Measurements from ENCODE around the gene MSANTD2. TPM values are rescaled to one million over a fixed set of nuclear protein-coding genes. Genes with fewer than 3 reads are reported as not detected.
A peak's percentile ranks its signal among the peaks of the same experiment; 100 is the strongest.
"Not testable (repeated sequence)": the region's sequence is repeated elsewhere in the genome, so short reads cannot be mapped to it uniquely, and the experiment has no call there.

MSANTD2 gene
- total RNA-seq, 1 donor from 2014 or later = 18.7 TPM

DNA sequence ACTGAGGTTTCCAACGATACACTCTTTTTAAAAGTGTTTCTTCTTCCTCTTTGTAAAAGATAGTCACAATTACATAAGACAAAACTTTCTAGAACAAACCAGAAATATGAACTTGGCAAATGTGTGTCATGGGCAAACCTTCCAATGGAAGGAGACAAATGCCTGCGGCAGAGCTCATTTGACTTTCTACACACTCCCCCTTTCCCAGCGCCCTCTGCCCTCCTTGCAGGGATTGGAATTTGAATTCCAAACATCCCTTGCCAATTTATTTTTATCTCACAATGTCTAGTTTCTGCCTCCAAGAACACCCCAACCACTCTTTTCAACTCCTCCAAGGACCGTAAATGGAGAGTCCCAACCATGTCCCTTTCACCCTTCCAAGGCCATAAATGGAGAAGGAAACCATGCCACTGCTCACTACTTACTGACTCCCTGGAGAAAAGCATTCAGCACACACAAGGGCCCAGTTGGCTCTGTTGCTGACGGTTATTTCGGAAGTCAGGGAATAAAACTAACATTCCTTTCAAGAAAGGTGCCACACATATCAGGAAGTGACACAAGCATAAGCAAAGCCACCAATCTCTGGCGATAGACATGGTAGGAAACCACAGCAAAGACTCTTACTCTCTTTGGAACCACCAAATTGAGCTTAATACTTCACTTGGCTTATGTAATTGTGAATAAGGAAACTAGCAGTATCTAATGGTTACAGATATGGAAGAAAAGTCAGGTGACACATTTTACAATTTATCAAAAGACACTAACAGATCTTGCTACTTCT, 23.2 kb downstream of the MSANTD2 start:
- Mint-ChIP-seq H3K27ac (ENCODE audit: unreplicated experiment) (no peak overlapping the region), H3K4me1 (ENCODE audit: low read depth, unreplicated experiment) (peaks cover 13% of the 10 kb centered on the region), H3K9me3 (ENCODE audit: unreplicated experiment) (no peaks in the 10 kb centered on the region), H3K36me3 (ENCODE audit: low read depth, unreplicated experiment) (peaks cover 11% of the 10 kb centered on the region), H3K27me3 (ENCODE audit: low read depth, unreplicated experiment) (no peaks in the 10 kb centered on the region), H3K4me3 (ENCODE audit: unreplicated experiment) (no peak overlapping the region)
- Histone ChIP-seq H4K20me1 (ENCODE audit: insufficient read depth, low read length) (peaks cover 42% of the 10 kb centered on the region), H3K27me3 (ENCODE audit: insufficient read depth, low read length) (no peaks in the 10 kb centered on the region), H3K36me3 (ENCODE audit: insufficient read depth, low read length) (peaks cover under 1% of the 10 kb centered on the region), H2AFZ (ENCODE audit: low read depth, low read length) (no peak overlapping the region), H3K27ac (ENCODE audit: low read depth, low read length) (no peak overlapping the region), H3K9me3 (ENCODE audit: insufficient read depth, low read depth, low read length) (no peaks in the 10 kb centered on the region), H3K4me2 (ENCODE audit: low read length) (no peak overlapping the region), H3K79me2 (ENCODE audit: insufficient read depth, low read length) (peaks cover 44% of the 10 kb centered on the region), H3K4me1 (ENCODE audit: insufficient read depth, low read length) (no peaks in the 10 kb centered on the region), H3K9ac (ENCODE audit: low read length) (no peak overlapping the region), H3K4me3 (ENCODE audit: insufficient read depth, low read depth, low read length) (no peak overlapping the region)
- FAIRE-seq (no peak), DNase-seq (ENCODE audit: low read depth) (no peak)
- TF ChIP-seq, protein P1, sequence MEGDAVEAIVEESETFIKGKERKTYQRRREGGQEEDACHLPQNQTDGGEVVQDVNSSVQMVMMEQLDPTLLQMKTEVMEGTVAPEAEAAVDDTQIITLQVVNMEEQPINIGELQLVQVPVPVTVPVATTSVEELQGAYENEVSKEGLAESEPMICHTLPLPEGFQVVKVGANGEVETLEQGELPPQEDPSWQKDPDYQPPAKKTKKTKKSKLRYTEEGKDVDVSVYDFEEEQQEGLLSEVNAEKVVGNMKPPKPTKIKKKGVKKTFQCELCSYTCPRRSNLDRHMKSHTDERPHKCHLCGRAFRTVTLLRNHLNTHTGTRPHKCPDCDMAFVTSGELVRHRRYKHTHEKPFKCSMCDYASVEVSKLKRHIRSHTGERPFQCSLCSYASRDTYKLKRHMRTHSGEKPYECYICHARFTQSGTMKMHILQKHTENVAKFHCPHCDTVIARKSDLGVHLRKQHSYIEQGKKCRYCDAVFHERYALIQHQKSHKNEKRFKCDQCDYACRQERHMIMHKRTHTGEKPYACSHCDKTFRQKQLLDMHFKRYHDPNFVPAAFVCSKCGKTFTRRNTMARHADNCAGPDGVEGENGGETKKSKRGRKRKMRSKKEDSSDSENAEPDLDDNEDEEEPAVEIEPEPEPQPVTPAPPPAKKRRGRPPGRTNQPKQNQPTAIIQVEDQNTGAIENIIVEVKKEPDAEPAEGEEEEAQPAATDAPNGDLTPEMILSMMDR (IDR thresholded peaks at IDR 0.05; ENCODE audit: insufficient read depth, low read depth, low read length) = no peak
- no peak for TF ChIP-seq EZH2 (IDR thresholded peaks at IDR 0.05; ENCODE audit: insufficient read depth, low read length)

DNA sequence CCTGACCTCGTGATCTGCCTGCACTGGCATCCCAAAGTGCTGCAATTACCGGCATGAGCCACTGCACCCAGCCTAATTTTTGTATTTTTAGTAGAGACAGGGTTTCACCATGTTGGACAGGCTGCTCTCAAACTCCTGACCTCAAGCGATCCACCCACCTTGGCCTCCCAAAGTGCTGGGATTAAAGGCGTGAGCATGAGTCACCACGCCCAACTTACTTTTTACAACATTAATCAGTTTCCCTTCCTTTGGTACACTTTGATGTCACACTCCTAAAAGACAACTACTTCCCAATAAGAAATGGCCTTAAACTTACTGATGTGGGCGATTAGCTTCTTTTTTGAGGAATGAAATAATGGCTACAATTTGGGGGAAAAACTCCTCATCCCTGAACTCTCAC, 29.2 kb downstream of the MSANTD2 start:
- H3K27me3 ChIP-seq (ENCODE audit: insufficient read depth, low read length); H3K4me2 ChIP-seq (ENCODE audit: low read length); DNase-seq (ENCODE audit: low read depth): not testable (repeated sequence)

DNA sequence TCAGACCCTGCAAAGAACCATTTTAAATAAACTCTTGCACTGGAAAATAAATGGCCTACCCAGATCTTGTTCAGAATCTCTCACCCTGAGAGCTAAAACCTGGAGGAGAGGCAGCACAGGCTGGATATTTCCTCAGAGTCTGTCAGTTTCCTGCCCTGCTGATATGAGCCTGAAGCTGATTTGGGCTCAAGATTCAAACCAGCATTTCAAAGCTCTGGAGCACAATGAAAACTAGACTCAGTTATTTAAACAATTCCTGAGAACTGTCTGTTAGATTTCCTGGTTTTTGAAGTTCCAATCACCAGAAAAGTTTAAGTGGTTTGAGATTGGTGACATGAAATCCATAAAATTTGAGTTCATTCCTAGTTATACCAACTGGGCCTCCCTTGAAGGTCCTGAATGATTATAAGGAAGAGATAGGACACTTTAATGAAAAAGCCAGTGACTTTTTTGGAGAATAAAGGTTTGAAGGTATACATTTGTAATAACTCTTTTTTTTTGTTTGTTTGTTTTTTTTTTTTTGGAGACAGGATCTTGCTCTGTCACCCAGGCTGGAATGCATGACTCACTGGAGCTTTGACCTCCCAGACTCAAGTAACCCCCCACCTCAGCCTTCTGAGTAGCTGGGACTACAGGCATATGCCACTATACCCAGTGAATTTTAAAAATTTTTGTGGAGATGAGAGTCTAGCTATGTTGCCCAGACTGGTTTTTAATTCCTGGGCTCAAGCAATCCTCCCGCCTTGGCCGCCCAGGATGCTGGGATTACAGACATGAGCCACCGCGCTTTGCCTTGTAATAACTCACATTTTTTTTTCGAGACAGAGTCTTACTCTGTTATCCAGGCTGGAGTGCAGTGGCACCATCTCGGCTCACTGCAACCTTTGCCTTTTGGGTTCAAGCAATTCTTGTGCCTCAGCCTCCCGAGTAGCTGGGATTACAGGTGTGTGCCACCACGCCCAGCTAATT, 30.1 kb downstream of the MSANTD2 start:
- peaks cover 17% of the 10 kb centered on the region for H3K4me1 ChIP-seq (ENCODE audit: insufficient read depth, low read length)
- H3K27ac ChIP-seq (ENCODE audit: low read depth, low read length) = peak overlapping the region; percentile 60
- Mint-ChIP-seq H3K27me3 (ENCODE audit: low read depth, unreplicated experiment) (no peaks in the 10 kb centered on the region), H3K9me3 (ENCODE audit: unreplicated experiment) (no peaks in the 10 kb centered on the region), H3K4me1 (ENCODE audit: low read depth, unreplicated experiment) (peaks cover 18% of the 10 kb centered on the region), H3K36me3 (ENCODE audit: low read depth, unreplicated experiment) (peaks cover 13% of the 10 kb centered on the region), H3K27ac (ENCODE audit: unreplicated experiment) (peak overlapping the region; percentile 84), H3K4me3 (ENCODE audit: unreplicated experiment) (peak overlapping the region; percentile 62)
- FAIRE-seq = no peak
- peaks cover 7% of the 10 kb centered on the region for H3K79me2 ChIP-seq (ENCODE audit: insufficient read depth, low read length)
- peaks cover 4% of the 10 kb centered on the region for H4K20me1 ChIP-seq (ENCODE audit: insufficient read depth, low read length)
- no peak overlapping the region for H3K9ac ChIP-seq (ENCODE audit: low read length)
- peak; percentile 25 for DNase-seq (ENCODE audit: low read depth)
- H3K4me2 ChIP-seq (ENCODE audit: low read length) = peak overlapping the region; percentile 63
- no peak for TF ChIP-seq EZH2 (IDR thresholded peaks at IDR 0.05; ENCODE audit: insufficient read depth, low read length)
- TF ChIP-seq, protein P1 (IDR thresholded peaks at IDR 0.05; ENCODE audit: insufficient read depth, low read depth, low read length) = no peak
- no peaks in the 10 kb centered on the region for H3K9me3 ChIP-seq (ENCODE audit: insufficient read depth, low read depth, low read length)
- H2AFZ ChIP-seq (ENCODE audit: low read depth, low read length) = no peak overlapping the region
- H3K36me3 ChIP-seq (ENCODE audit: insufficient read depth, low read length) = peaks cover 10% of the 10 kb centered on the region
- H3K27me3 ChIP-seq (ENCODE audit: insufficient read depth, low read length) = no peaks in the 10 kb centered on the region
- H3K4me3 ChIP-seq (ENCODE audit: insufficient read depth, low read depth, low read length) = no peak overlapping the region

More for the DNA sequence above, 29.2 kb downstream of the MSANTD2 start:
- not testable (repeated sequence) for H3K27me3 Mint-ChIP-seq (ENCODE audit: low read depth, unreplicated experiment); FAIRE-seq; H3K27ac ChIP-seq (ENCODE audit: low read depth, low read length); H3K9ac ChIP-seq (ENCODE audit: low read length); H3K4me3 Mint-ChIP-seq (ENCODE audit: unreplicated experiment); H3K9me3 Mint-ChIP-seq (ENCODE audit: unreplicated experiment); H2AFZ ChIP-seq (ENCODE audit: low read depth, low read length); H3K9me3 ChIP-seq (ENCODE audit: insufficient read depth, low read depth, low read length); H4K20me1 ChIP-seq (ENCODE audit: insufficient read depth, low read length); H3K4me3 ChIP-seq (ENCODE audit: insufficient read depth, low read depth, low read length); H3K36me3 Mint-ChIP-seq (ENCODE audit: low read depth, unreplicated experiment)
- Histone ChIP-seq H3K36me3 (ENCODE audit: insufficient read depth, low read length) (peaks cover 10% of the 10 kb centered on the region), H3K4me1 (ENCODE audit: insufficient read depth, low read length) (peaks cover 17% of the 10 kb centered on the region), H3K79me2 (ENCODE audit: insufficient read depth, low read length) (peaks cover 15% of the 10 kb centered on the region)
- Mint-ChIP-seq H3K27ac (ENCODE audit: unreplicated experiment) (peak overlapping the region; percentile 62), H3K4me1 (ENCODE audit: low read depth, unreplicated experiment) (peaks cover 18% of the 10 kb centered on the region)
